Aorta (tissue), 5 donors: ENCODE measurements around the gene MINDY4. TPM values are rescaled to one million over a fixed set of nuclear protein-coding genes. Genes with fewer than 3 reads are reported as not detected.

ENCODE experiments used
- ATAC-seq: fragments of 200-7000 bp; cut with Tn5 transposase; one replicate; pipeline ENCODE4 v1.9.1; 2022; ENCODE audit warnings: moderate library complexity; ENCODE audit not compliant: low FRiP score
- DNase-seq, 2 donors: peaks; one replicate each; pipeline ENCODE4 v3.0.0-alpha.2; 2020
- H3K27ac ChIP-seq, 2 donors: one replicate each; pipeline ENCODE4 v1.5.1; 2013; ENCODE audit warnings: low read length in 2 of 2, mild to moderate bottlenecking in 2 of 2, moderate library complexity in 2 of 2, control low read depth in 1 of 2, inconsistent platforms in 1 of 2, low read depth in 1 of 2
- H3K27me3 ChIP-seq, 2 donors: one replicate each; pipeline ENCODE4 v1.6.1; 2013; ENCODE audit warnings: control low read depth in 1 of 2, low read length in 1 of 2, mild to moderate bottlenecking in 1 of 2, moderate library complexity in 1 of 2; ENCODE audit not compliant: insufficient read depth in 2 of 2, control insufficient read depth in 1 of 2
- H3K36me3 ChIP-seq, 2 donors: one replicate each; pipeline ENCODE4 v1.6.1; 2013; ENCODE audit warnings: control low read depth in 1 of 2, low read length in 1 of 2, mild to moderate bottlenecking in 1 of 2; ENCODE audit not compliant: insufficient read depth in 2 of 2, control insufficient read depth in 1 of 2
- H3K4me1 ChIP-seq, 2 donors: one replicate each; pipeline ENCODE4 v1.6.1; 2013; ENCODE audit warnings: low read length in 2 of 2, control low read depth in 1 of 2, mild to moderate bottlenecking in 1 of 2, moderate library complexity in 1 of 2; ENCODE audit not compliant: insufficient read depth in 2 of 2, control insufficient read depth in 1 of 2
- H3K4me3 ChIP-seq, 2 donors: one replicate each; pipeline ENCODE4 v1.5.1; 2013; ENCODE audit warnings: low read length in 2 of 2, control low read depth in 1 of 2, mild to moderate bottlenecking in 1 of 2
- H3K9me3 ChIP-seq: one replicate; pipeline ENCODE4 v1.6.1; 2013; ENCODE audit warnings: mild to moderate bottlenecking, low read length; ENCODE audit not compliant: control insufficient read depth
- WGBS, 2 donors: extraction: QIAGEN DNeasy Blood & Tissue Kit; methylation state at CpG; one replicate each; pipeline ENCODE4 v1.1.7; 2013; 5-methylcytosine and 5-hydroxymethylcytosine counted together
- intact Hi-C, 2 donors: fragments of 100-400 bp; cut with DNase I; formaldehyde crosslinking; loops; one replicate each; pipeline versions ENCODE4 v1.14.2 to v1.15.0; 2022
- polyA plus RNA-seq, 2 donors: library from polyadenylated mRNA; stranded (reverse); fragments of 200-250 nt; gene quantifications; one replicate each; pipeline ENCODE4 v1.2.3, GENCODE V29; 2013
- total RNA-seq, 2 donors: library from RNA; stranded (reverse); fragmentation: NEBNext Ultra II Directional; extraction: Animal tissue kit (Norgen Biotek cat#: 25700); gene quantifications; one replicate each; pipeline ENCODE4 v1.2.1, GENCODE V29; 2021
- donor health status: healthy with polysubstance abuse.
- donor health status: Bipolar disorder and iron deficiency.
- donor health status: DM: no; HTN: no; CAD: no.
- donor health status: DM: no; HTN: no; CAD: no.
- donor health status: DM: yes; HTN: yes; CAD: no.

The MINDY4 gene
- total and polyA plus RNA-seq, 4 donors: 3.1 to 26.1 (median 21.2) TPM

DNA sequence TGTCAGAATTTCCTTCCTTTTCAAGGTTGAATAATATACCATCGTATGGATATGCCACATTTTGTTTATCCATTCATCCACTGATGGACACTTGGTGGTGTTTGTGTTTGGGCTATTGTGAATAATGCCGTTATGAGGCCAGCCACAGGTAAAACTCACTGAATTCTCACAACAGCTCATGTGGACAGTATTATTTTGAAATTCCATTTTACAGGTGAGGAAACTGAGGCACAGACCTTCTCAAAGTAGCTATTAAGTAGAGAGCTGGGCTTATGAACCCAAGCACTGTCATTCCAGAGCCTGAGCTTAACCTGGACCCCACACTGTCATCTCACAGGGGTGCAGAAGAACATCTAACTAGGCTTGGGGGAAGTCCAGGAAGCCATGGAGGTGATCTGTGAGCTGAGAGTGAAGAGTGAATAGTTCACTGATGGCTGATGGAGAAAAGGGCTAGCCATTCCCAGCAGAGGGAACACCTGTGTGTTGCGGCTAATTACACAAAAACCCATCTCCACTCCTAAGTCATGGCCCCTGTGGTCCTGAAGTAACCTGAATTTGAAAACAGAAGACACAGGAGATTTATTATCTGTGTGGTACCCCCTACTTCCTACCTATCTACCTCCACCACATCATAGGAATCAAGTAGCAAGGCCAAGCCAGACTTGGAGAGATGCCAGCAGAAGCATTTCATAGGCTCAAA, 10.6 kb upstream of the MINDY4 start:
- Histone ChIP-seq H3K27me3 (no peaks in the 10 kb centered on the region), H3K4me1 (peaks cover 8 to 13% of the 10 kb centered on the region in 2 donors), H3K36me3 (peaks cover 0 to 2% of the 10 kb centered on the region in 2 donors), H3K9me3 (no peaks in the 10 kb centered on the region), H3K4me3 (no peak overlapping the region), H3K27ac (peak overlapping the region; percentile 81)
- 97 to 98% methylated on average over 3 of the region's 3 CpGs for WGBS, 2 donors
- DNase-seq (no peak), ATAC-seq (no peak)
- intact Hi-C loops: loop anchor here in 1 of 2 donors (5.0 kb wide), 2 partner anchors 92 to 152 kb away; partner anchors contain the start of gene AQP1

DNA sequence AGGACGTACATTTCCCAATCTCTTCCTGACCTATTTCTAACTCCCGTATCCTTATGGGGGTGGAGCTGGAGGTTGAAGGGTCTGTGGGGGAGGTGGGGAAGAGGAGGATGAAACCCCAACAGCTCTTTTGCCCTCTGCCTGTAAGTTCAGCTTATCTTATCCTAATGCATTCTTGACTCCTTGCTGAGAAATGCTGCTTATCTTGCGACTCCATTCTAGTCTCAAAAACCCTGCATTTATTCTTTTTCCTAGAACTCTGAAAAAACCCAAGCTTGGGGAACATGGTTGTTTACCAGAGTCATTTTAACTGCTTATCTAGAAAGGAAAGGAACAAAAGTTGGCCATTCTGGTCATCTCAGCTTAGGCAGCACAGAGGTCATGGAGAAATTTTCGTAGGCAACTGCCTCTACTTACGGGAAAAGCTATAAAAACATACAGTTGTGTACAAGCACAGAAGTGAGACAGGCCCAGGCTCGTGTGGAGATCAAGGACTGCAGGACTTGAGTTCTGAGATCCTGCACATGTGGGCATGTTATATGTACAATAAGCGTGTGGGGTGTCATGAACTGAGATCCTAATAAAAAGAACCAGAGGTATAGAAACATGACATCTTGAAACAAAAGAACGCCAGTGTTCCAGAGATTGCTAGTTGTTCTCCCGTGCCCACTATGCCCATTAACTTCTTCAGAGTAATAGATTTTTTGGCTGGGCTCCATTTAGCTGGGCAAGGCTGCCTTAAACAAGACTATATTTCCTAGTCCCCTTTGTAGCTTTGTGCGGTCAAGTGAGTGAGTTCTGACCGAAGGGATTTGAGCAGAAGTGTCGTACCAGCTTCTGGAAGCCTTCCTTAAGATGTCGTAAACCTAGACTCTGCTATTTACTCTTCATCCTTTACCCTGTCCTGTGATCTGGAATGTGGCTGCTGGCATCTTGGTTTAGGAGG, 9.7 kb upstream of the MINDY4 start:
- H3K4me3 ChIP-seq: no peak overlapping the region
- H3K9me3 ChIP-seq: no peaks in the 10 kb centered on the region
- 32 to 40% methylated on average over 13 of the region's 13 CpGs for WGBS, 2 donors
- intact Hi-C loops: loop anchor here in 1 of 2 donors (5.0 kb wide), 2 partner anchors 91 to 151 kb away; partner anchors contain the start of gene AQP1
- peaks cover 0 to 2% of the 10 kb centered on the region in 2 donors for H3K36me3 ChIP-seq
- peak overlapping the region; percentile 81 for H3K27ac ChIP-seq
- H3K4me1 ChIP-seq: peaks cover 8 to 14% of the 10 kb centered on the region in 2 donors
- ATAC-seq (no peak), DNase-seq (no peak)
- no peaks in the 10 kb centered on the region for H3K27me3 ChIP-seq

GRCh38 chr7:30764030-30764975, 6.9 kb upstream of the MINDY4 start:
- no peaks in the 10 kb centered on the region for H3K27me3 ChIP-seq
- ATAC-seq (peak; percentile 59), DNase-seq (no peak)
- no peak overlapping the region for H3K4me3 ChIP-seq
- H3K4me1 ChIP-seq: peaks cover 8 to 14% of the 10 kb centered on the region in 2 donors
- H3K9me3 ChIP-seq: no peaks in the 10 kb centered on the region
- intact Hi-C loops: loop anchor here in 1 of 2 donors (5.0 kb wide), 2 partner anchors 88 to 148 kb away; partner anchors contain the start of gene AQP1
- 22 to 28% methylated on average over 6 of the region's 6 CpGs for WGBS, 2 donors
- no peaks in the 10 kb centered on the region for H3K36me3 ChIP-seq
- H3K27ac ChIP-seq: peak overlapping the region; percentile 36 to 98

- ATAC-seq (no peak), DNase-seq (no peak)
- WGBS, 2 donors: 79 to 82% methylated on average over 2 of the region's 2 CpGs
- Histone ChIP-seq H3K9me3 (no peaks in the 10 kb centered on the region), H3K27ac (peak overlapping the region in 1 of 2 donors; percentile 77), H3K4me1 (peaks cover 8 to 14% of the 10 kb centered on the region in 2 donors), H3K36me3 (no peaks in the 10 kb centered on the region), H3K27me3 (no peaks in the 10 kb centered on the region), H3K4me3 (no peak overlapping the region)
- intact Hi-C loops: no loop called here
Measured at GRCh38 chr7:30765408-30765807, 5.8 kb upstream of the MINDY4 start.

GRCh38 chr7:30770845-30771173, 408 bp upstream of the MINDY4 start:
- WGBS, 2 donors: 70 to 77% methylated on average over 9 of the region's 9 CpGs
- H3K9me3 ChIP-seq: no peaks in the 10 kb centered on the region
- peaks cover 0 to 2% of the 10 kb centered on the region in 2 donors for H3K4me1 ChIP-seq
- no peaks in the 10 kb centered on the region for H3K36me3 ChIP-seq
- intact Hi-C loops: no loop called here
- peak overlapping the region in 1 of 2 donors; percentile 49 for H3K27ac ChIP-seq
- no peaks in the 10 kb centered on the region for H3K27me3 ChIP-seq
- H3K4me3 ChIP-seq: no peak overlapping the region
- DNase-seq: no peak
- ATAC-seq: no peak

- intact Hi-C loops: no loop called here
- peaks cover 0 to 2% of the 10 kb centered on the region in 2 donors for H3K4me1 ChIP-seq
- DNase-seq (no peak), ATAC-seq (no peak)
- no peaks in the 10 kb centered on the region for H3K36me3 ChIP-seq
- peak overlapping the region; percentile 86 to 92 for H3K4me3 ChIP-seq
- 2% methylated on average over 15 of the region's 15 CpGs for WGBS, 2 donors
- H3K27me3 ChIP-seq: no peaks in the 10 kb centered on the region
- no peaks in the 10 kb centered on the region for H3K9me3 ChIP-seq
- peak overlapping the region in 1 of 2 donors; percentile 79 for H3K27ac ChIP-seq
Measured at GRCh38 chr7:30771880-30772425, 736 bp downstream of the MINDY4 start.

DNA sequence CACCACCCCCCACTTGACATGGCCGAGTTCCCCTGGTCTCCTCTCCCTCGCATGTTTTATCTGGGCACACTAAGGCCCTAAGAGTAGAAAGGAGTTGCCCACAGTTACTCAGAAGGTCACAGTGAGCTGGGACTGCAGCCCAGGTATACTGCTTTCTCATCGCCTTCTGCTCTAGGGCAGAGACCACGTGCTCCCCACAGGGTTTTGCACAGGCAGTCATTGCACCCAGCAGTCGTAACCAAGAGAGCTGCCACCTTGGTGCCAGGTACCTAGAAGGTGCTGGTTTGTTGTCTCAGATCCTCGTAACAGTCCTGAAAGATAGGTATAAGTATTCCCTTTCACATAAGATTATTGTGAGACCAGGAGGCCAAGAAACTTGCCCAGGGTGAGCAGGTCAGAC, 1.8 kb downstream of the MINDY4 start:
- Histone ChIP-seq H3K36me3 (no peaks in the 10 kb centered on the region), H3K27ac (no peak overlapping the region), H3K4me3 (no peak overlapping the region), H3K27me3 (no peaks in the 10 kb centered on the region), H3K9me3 (no peaks in the 10 kb centered on the region), H3K4me1 (peaks cover 0 to 2% of the 10 kb centered on the region in 2 donors)
- DNase-seq: no peak
- WGBS, 2 donors: 83 to 85% methylated on average over 6 of the region's 6 CpGs
- intact Hi-C loops: no loop called here
- no peak for ATAC-seq

DNA sequence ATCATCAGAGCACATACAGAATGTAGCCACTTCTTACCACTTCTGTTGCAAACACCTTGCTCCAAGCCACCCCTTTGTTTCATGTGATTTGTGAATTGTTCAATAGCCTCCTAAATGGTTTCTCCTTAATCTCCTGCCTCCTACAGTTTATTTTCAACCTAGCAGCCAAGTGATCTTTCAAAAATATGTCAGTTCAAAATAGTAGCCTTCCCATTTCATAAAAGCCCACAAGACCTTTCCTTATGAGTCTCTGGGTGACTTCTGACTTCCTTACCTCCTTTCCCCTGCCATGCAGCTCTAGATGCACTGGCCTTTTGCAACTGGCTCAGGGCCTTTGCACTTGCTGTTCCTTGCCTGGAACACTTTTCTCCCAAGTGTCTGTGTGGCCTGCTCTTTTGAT, 4.8 kb downstream of the MINDY4 start:
- Histone ChIP-seq H3K36me3 (no peaks in the 10 kb centered on the region), H3K4me3 (no peak overlapping the region), H3K9me3 (no peaks in the 10 kb centered on the region), H3K4me1 (peaks cover 0 to 7% of the 10 kb centered on the region in 2 donors), H3K27ac (no peak overlapping the region), H3K27me3 (no peaks in the 10 kb centered on the region)
- no peak for DNase-seq
- ATAC-seq: no peak
- intact Hi-C loops: no loop called here
